Measurements from ENCODE around the gene FAM200B. TPM values are rescaled to one million over a fixed set of nuclear protein-coding genes. Genes with fewer than 3 reads are reported as not detected.
A peak's percentile ranks its signal among the peaks of the same experiment; 100 is the strongest.

FAM200B gene
- total RNA-seq, 2 donors from 2014 or later = 27.8 to 35.2 TPM

- Histone ChIP-seq H3K9me3 (no peaks in the 10 kb centered on the region), H3K36me3 (no peaks in the 10 kb centered on the region), H3K4me3 (peak overlapping the region; percentile 70), H3K27me3 (replicated peaks; ENCODE audit: insufficient read depth) (no peaks in the 10 kb centered on the region), H3K27ac (peak overlapping the region; percentile 98 to 100), H3K4me1 (ENCODE audit: control insufficient read depth in 1 of 2, low read depth in 2 of 2) (peaks cover 39 to 66% of the 10 kb centered on the region in 2 donors)
- ATAC-seq (ENCODE audit: insufficient number of reproducible peaks, low FRiP score, low read depth) (peak; percentile 4), DNase-seq (ENCODE audit: low spot score) (no peak)
- no peak for TF ChIP-seq CTCF (IDR thresholded peaks at IDR 0.05)
These were observed 26.9 kb upstream of the FAM200B start for GRCh38 chr4:15654593-15655222.

DNA sequence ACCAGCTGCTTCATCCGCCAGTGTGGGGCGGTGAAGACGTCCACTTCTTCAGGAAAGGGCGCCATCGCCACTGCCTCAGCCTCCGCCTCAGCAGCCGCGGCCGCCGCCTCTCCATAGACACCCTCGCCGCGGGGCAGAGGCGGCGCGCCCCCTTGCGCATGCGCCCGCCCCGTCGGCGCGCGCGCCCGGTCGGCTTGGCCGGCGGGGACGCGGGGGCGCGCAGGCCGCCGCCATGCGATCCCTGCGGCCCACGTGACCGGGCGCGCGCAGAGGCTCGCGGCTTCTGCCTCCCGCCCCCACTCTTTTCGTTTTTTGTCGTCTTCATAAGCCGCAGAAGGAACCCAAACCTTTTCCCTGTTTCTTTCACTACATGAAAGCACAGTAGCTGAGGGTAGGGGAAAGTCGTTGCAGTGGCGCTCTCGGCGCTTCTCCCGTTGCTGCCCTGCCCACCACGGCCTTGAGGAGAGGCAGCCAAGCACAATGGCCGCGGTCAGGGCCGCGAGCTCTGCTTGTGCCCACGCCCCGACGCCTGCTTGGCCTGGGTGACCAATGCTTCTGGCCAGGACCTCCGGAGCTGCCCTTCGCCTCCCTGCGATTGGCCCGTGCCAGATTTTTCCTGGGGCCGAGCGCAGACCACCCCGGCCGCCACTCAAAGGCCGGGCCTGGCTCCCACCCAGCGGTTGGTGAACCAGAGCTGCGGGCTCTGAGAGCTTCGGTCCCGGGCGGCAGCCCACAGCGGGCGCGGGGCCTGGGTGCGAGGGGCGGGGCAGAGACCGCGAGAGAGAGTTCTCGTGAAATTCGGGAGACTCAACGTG lies 26.2 kb upstream of the FAM200B start, which contains the start of gene FBXL5:
FBXL5 (minus strand) TSS at position 135 of the 815 bp plus-strand sequence; CDS start at position 65, 70 bp downstream.
- Histone ChIP-seq H3K27ac (peak within 1 kb of the TSS; percentile 98 to 100), H3K27me3 (replicated peaks; ENCODE audit: insufficient read depth) (no peaks in the 10 kb centered on the region), H3K36me3 (no peaks in the 10 kb centered on the region), H3K9me3 (no peaks in the 10 kb centered on the region), H3K4me1 (ENCODE audit: control insufficient read depth in 1 of 2, low read depth in 2 of 2) (peaks cover 38 to 58% of the 10 kb centered on the region in 2 donors), H3K4me3 (peak within 1 kb of the TSS; percentile 70)
- no peak for TF ChIP-seq CTCF (IDR thresholded peaks at IDR 0.05)
- ATAC-seq (ENCODE audit: insufficient number of reproducible peaks, low FRiP score, low read depth) (peak; percentile 70), DNase-seq (ENCODE audit: low spot score) (peak; percentile 16)

- no peaks in the 10 kb centered on the region for H3K27me3 ChIP-seq (replicated peaks; ENCODE audit: insufficient read depth)
- DNase-seq (ENCODE audit: low spot score) (no peak), ATAC-seq (ENCODE audit: insufficient number of reproducible peaks, low FRiP score, low read depth) (no peak)
- H3K4me3 ChIP-seq = peak overlapping the region; percentile 70
- peaks cover 34 to 52% of the 10 kb centered on the region in 2 donors for H3K4me1 ChIP-seq (ENCODE audit: control insufficient read depth in 1 of 2, low read depth in 2 of 2)
- TF ChIP-seq CTCF (IDR thresholded peaks at IDR 0.05) = no peak
- H3K27ac ChIP-seq = peak overlapping the region; percentile 98 to 100
- no peaks in the 10 kb centered on the region for H3K9me3 ChIP-seq
- H3K36me3 ChIP-seq = no peaks in the 10 kb centered on the region
These were observed 25.6 kb upstream of the FAM200B start for GRCh38 chr4:15656038-15656470.

GRCh38 chr4:15657366-15657765 lies 24.3 kb upstream of the FAM200B start:
- H3K27ac ChIP-seq = peak overlapping the region; percentile 30 to 55
- no peak for ATAC-seq (ENCODE audit: insufficient number of reproducible peaks, low FRiP score, low read depth)
- H3K4me1 ChIP-seq (ENCODE audit: control insufficient read depth in 1 of 2, low read depth in 2 of 2) = peaks cover 21 to 39% of the 10 kb centered on the region in 2 donors
- H3K4me3 ChIP-seq = no peak overlapping the region
- H3K27me3 ChIP-seq (replicated peaks; ENCODE audit: insufficient read depth) = no peaks in the 10 kb centered on the region
- no peak for TF ChIP-seq CTCF (IDR thresholded peaks at IDR 0.05)
- no peaks in the 10 kb centered on the region for H3K36me3 ChIP-seq
- no peaks in the 10 kb centered on the region for H3K9me3 ChIP-seq
- no peak for DNase-seq (ENCODE audit: low spot score)

DNA sequence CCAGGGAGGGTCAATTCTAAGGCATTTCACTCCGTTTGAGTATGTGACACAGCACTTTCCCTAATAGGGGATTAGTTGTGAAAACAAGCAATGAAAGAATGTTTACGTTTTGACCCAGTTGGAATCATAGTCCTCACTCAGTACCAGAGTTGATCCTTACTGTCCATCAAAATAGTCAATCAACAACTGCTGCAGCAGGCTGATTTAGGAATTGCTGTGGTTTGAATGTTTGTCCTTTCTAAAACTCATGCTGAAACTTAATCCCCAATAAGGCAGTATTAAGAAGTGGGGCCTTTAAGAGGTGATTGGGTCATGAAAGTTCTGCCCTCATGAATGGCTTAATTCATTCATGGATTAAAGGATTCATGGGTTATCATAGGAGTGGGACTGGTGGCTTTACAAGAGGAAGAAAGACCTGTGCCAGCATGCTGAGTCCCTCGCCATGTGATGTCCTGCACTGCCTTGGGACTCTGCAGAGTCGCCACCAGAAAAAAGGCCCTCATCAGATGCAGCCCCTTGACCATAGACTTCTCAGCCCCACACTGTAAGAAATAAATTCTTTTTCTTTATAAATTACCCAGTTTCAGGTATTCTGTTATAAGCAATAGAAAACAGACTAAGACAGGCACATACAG lies 23.4 kb upstream of the FAM200B start:
- no peak for DNase-seq (ENCODE audit: low spot score)
- no peaks in the 10 kb centered on the region for H3K9me3 ChIP-seq
- no peak for TF ChIP-seq CTCF (IDR thresholded peaks at IDR 0.05)
- peaks cover 12 to 30% of the 10 kb centered on the region in 2 donors for H3K4me1 ChIP-seq (ENCODE audit: control insufficient read depth in 1 of 2, low read depth in 2 of 2)
- no peak for ATAC-seq (ENCODE audit: insufficient number of reproducible peaks, low FRiP score, low read depth)
- no peaks in the 10 kb centered on the region for H3K36me3 ChIP-seq
- H3K27ac ChIP-seq = peak overlapping the region; percentile 30 to 55
- H3K4me3 ChIP-seq = no peak overlapping the region
- no peaks in the 10 kb centered on the region for H3K27me3 ChIP-seq (replicated peaks; ENCODE audit: insufficient read depth)

Measured in thoracic aorta (tissue), 2 donors.